ENCODE data around the gene AQR.
A peak's percentile ranks its signal among the peaks of the same experiment; 100 is the strongest.
"Not testable (repeated sequence)": the region's sequence is repeated elsewhere in the genome, so short reads cannot be mapped to it uniquely, and the experiment has no call there.

Gene AQR

GRCh38 chr15:34952481-34952880, 17.1 kb downstream of the AQR start:
- DNase-seq: no peak

- DNase-seq: no peak
Observed at GRCh38 chr15:34951993-34952392, 17.5 kb downstream of the AQR start.

GRCh38 chr15:34944936-34945335, 24.6 kb downstream of the AQR start:
- no peak for DNase-seq

GRCh38 chr15:34943711-34944110, 25.8 kb downstream of the AQR start:
- no peak for DNase-seq

- not testable (repeated sequence) for DNase-seq
Observed at GRCh38 chr15:34943264-34943663, 26.3 kb downstream of the AQR start.

GRCh38 chr15:34942363-34942762, 27.2 kb downstream of the AQR start:
- DNase-seq: peak; percentile 78

- DNase-seq: no peak
Observed at GRCh38 chr15:34941831-34942230, 27.7 kb downstream of the AQR start.

GRCh38 chr15:34941185-34941698, 28.3 kb downstream of the AQR start:
- DNase-seq: no peak

GRCh38 chr15:34933432-34933975, 36.0 kb downstream of the AQR start:
- DNase-seq: no peak

- DNase-seq: not testable (repeated sequence)
Observed at GRCh38 chr15:34928349-34928748, 41.2 kb downstream of the AQR start.

GRCh38 chr15:34927726-34928125, 41.8 kb downstream of the AQR start:
- peak; percentile 15 for DNase-seq

- no peak for DNase-seq
Observed at GRCh38 chr15:34914317-34914716, 55.2 kb downstream of the AQR start.

- no peak for DNase-seq
Observed at GRCh38 chr15:34905047-34905446, 64.5 kb downstream of the AQR start.

GRCh38 chr15:34904527-34904926, 65.0 kb downstream of the AQR start:
- DNase-seq: no peak

- no peak for DNase-seq
Observed at GRCh38 chr15:34900748-34901147, 68.8 kb downstream of the AQR start.

- no peak for DNase-seq
Observed at GRCh38 chr15:34896183-34896582, 73.4 kb downstream of the AQR start.

GRCh38 chr15:34893967-34894366, 75.6 kb downstream of the AQR start:
- DNase-seq: no peak

- no peak for DNase-seq
Observed at GRCh38 chr15:34892963-34893591, 76.5 kb downstream of the AQR start.

- DNase-seq: no peak
Observed at GRCh38 chr15:34890424-34890823, 79.1 kb downstream of the AQR start.

GRCh38 chr15:34889476-34889875, 80.1 kb downstream of the AQR start:
- DNase-seq: no peak

GRCh38 chr15:34886134-34886533, 83.4 kb downstream of the AQR start:
- no peak for DNase-seq

- no peak for DNase-seq
Observed at GRCh38 chr15:34883633-34884032, 85.9 kb downstream of the AQR start.

GRCh38 chr15:34883042-34883441, 86.5 kb downstream of the AQR start:
- DNase-seq: no peak

GRCh38 chr15:34879107-34879506, 90.4 kb downstream of the AQR start:
- no peak for DNase-seq

GRCh38 chr15:34876640-34877039, 92.9 kb downstream of the AQR start:
- DNase-seq: no peak

All from NCI-H2029 (cell line).